Keratinocyte (primary cell): ENCODE results near the gene RRP1.

ENCODE experiments used
- EZH2 ChIP-seq: IDR thresholded peaks from one replicate; pipeline ENCODE4 v1.6.1; 2012; ENCODE audit warnings: inconsistent platforms, mild to moderate bottlenecking, low read length, moderate library complexity
- TF ChIP-seq, protein P1 (sequence below), 3 experiments: IDR thresholded peaks in 1 of 3; conservative IDR thresholded peaks in 1 of 3; optimal IDR thresholded peaks in 1 of 3; 2 replicates in 2 of 3; 3 replicates in 1 of 3; pipeline versions ENCODE3 to v1.5.1; 2011; ENCODE audit warnings: low read length in 3 of 3, mild to moderate bottlenecking in 3 of 3, moderate library complexity in 2 of 3, control low read depth in 1 of 3, inconsistent platforms in 1 of 3; ENCODE audit not compliant: insufficient read depth in 2 of 3; ENCODE audit errors: extremely low read depth in 1 of 3

- TF ChIP-seq, protein P1, sequence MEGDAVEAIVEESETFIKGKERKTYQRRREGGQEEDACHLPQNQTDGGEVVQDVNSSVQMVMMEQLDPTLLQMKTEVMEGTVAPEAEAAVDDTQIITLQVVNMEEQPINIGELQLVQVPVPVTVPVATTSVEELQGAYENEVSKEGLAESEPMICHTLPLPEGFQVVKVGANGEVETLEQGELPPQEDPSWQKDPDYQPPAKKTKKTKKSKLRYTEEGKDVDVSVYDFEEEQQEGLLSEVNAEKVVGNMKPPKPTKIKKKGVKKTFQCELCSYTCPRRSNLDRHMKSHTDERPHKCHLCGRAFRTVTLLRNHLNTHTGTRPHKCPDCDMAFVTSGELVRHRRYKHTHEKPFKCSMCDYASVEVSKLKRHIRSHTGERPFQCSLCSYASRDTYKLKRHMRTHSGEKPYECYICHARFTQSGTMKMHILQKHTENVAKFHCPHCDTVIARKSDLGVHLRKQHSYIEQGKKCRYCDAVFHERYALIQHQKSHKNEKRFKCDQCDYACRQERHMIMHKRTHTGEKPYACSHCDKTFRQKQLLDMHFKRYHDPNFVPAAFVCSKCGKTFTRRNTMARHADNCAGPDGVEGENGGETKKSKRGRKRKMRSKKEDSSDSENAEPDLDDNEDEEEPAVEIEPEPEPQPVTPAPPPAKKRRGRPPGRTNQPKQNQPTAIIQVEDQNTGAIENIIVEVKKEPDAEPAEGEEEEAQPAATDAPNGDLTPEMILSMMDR (optimal IDR thresholded peaks at IDR 0.05 in 1 of 3, IDR thresholded peaks at IDR 0.05 in 1 of 3, conservative IDR thresholded peaks at IDR 0.05 in 1 of 3; ENCODE audit: extremely low read depth in 1 of 3, insufficient read depth in 2 of 3, low read length in 3 of 3) = no peak
- no peak for TF ChIP-seq EZH2
These were observed 39.6 kb upstream of the RRP1 start for GRCh38 chr21:43749651-43750262.
